A673 (cell line): Measurements from ENCODE around the gene EHD1. TPM values are rescaled to one million over a fixed set of nuclear protein-coding genes. Genes with fewer than 3 reads are reported as not detected.
A peak's percentile ranks its signal among the peaks of the same experiment; 100 is the strongest.

Experiments
- BruUV-seq: library from RNA; stranded (reverse); fragments of 400-500 nt; replicated peaks from 2 replicates; lab custom pipeline; 2021; lab: Mats Ljungman, UMichigan
- CTCF ChIA-PET: fragments of 300-600 bp; sonication (Branson Sonifier 250); formaldehyde crosslinking; loops from one replicate; lab custom pipeline; 2022; ENCODE audit warnings: antibody characterized with exemption; lab: Charles Lee
- POLR2A ChIA-PET: fragments of 300-600 bp; sonication (Branson Sonifier 250); formaldehyde crosslinking; loops from one replicate; lab custom pipeline; 2022; ENCODE audit warnings: antibody characterized with exemption; ENCODE audit not compliant: low non-redundant PET; lab: Charles Lee
- DNase-seq: peaks from one replicate; pipeline ENCODE4 v3.0.0-alpha.2; 2015; ENCODE audit warnings: low spot score
- H3K27ac ChIP-seq: fragments of 200-600 bp; sonication (generic); 2 replicates; pipeline ENCODE4 v1.5.1; 2016; ENCODE audit warnings: mixed run types, low read depth, mild to moderate bottlenecking, mixed read lengths, antibody characterized with exemption, low read length; ENCODE audit not compliant: poor library complexity, severe bottlenecking
- H3K27me3 ChIP-seq: fragments of 200-600 bp; sonication (generic); replicated peaks from 2 replicates; pipeline ENCODE4 v1.6.1; 2017; ENCODE audit warnings: mixed run types, low read depth, mild to moderate bottlenecking, mixed read lengths, antibody characterized with exemption, low read length; ENCODE audit not compliant: insufficient read depth, poor library complexity
- H3K36me3 ChIP-seq: fragments of 200-600 bp; sonication (generic); 2 replicates; pipeline ENCODE4 v1.6.1; 2016; ENCODE audit warnings: mixed run types, mild to moderate bottlenecking, mixed read lengths, antibody characterized with exemption, low read length; ENCODE audit not compliant: insufficient read depth, poor library complexity, severe bottlenecking
- H3K4me1 ChIP-seq: fragments of 200-600 bp; sonication (generic); 2 replicates; pipeline ENCODE4 v1.6.1; 2017; ENCODE audit warnings: mixed run types, mild to moderate bottlenecking, mixed read lengths, antibody characterized with exemption, low read length; ENCODE audit not compliant: insufficient read depth, poor library complexity, severe bottlenecking
- H3K4me3 ChIP-seq: fragments of 200-600 bp; sonication (generic); 2 replicates; pipeline ENCODE4 v1.5.1; 2016; ENCODE audit warnings: low read depth, mixed run types, mild to moderate bottlenecking, mixed read lengths, low read length; ENCODE audit not compliant: poor library complexity, severe bottlenecking
- H3K9me3 ChIP-seq: fragments of 200-600 bp; sonication (generic); 2 replicates; pipeline ENCODE4 v1.6.1; 2016; ENCODE audit warnings: mixed run types, low read depth, mild to moderate bottlenecking, mixed read lengths, antibody characterized with exemption, low read length; ENCODE audit not compliant: poor library complexity, severe bottlenecking
- EZH2 ChIP-seq: fragments of 200-600 bp; sonication (generic); IDR thresholded peaks from 2 replicates; pipeline ENCODE4 v1.6.1; 2017; ENCODE audit warnings: borderline replicate concordance, low read depth, mild to moderate bottlenecking, mixed read lengths, antibody characterized with exemption, low read length; ENCODE audit not compliant: poor library complexity, severe bottlenecking
- intact Hi-C: fragments of 100-400 bp; cut with micrococcal nuclease; formaldehyde crosslinking; loops from one replicate; pipeline ENCODE4 v1.10.0; 2022; ENCODE audit not compliant: unreplicated experiment
- total RNA-seq: library from RNA; stranded (reverse); gene quantifications from 2 replicates; pipeline ENCODE4 v1.2.3, GENCODE V29; 2021
- TF ChIP-seq, protein P1 (sequence below): fragments of 300-800, 200-600 bp; sonication (generic); conservative IDR thresholded peaks from 2 replicates; pipeline ENCODE4 v1.5.1; 2017; ENCODE audit warnings: low read depth, mild to moderate bottlenecking, antibody characterized with exemption, low read length, moderate library complexity, mixed read lengths

Gene EHD1
- total RNA-seq, 1 experiment from 2014 or later: 63.1 TPM

- H3K27me3 ChIP-seq: no peaks in the 10 kb centered on the region
- no peak for TF ChIP-seq EZH2
- TF ChIP-seq, protein P1, sequence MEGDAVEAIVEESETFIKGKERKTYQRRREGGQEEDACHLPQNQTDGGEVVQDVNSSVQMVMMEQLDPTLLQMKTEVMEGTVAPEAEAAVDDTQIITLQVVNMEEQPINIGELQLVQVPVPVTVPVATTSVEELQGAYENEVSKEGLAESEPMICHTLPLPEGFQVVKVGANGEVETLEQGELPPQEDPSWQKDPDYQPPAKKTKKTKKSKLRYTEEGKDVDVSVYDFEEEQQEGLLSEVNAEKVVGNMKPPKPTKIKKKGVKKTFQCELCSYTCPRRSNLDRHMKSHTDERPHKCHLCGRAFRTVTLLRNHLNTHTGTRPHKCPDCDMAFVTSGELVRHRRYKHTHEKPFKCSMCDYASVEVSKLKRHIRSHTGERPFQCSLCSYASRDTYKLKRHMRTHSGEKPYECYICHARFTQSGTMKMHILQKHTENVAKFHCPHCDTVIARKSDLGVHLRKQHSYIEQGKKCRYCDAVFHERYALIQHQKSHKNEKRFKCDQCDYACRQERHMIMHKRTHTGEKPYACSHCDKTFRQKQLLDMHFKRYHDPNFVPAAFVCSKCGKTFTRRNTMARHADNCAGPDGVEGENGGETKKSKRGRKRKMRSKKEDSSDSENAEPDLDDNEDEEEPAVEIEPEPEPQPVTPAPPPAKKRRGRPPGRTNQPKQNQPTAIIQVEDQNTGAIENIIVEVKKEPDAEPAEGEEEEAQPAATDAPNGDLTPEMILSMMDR: no peak
- no peak for DNase-seq
- no peaks in the 10 kb centered on the region for H3K36me3 ChIP-seq
- BruUV-seq: no TSS peak
- no peak overlapping the region for H3K27ac ChIP-seq
- CTCF ChIA-PET: interaction anchor here (0.5 kb wide), 1 partner anchor 10 kb away, joined by 3 read pairs; no protein-coding TSS in a partner anchor
- H3K4me3 ChIP-seq: no peak overlapping the region
- intact Hi-C loops: no loop called here
- H3K9me3 ChIP-seq: no peaks in the 10 kb centered on the region
- POLR2A ChIA-PET: no interaction called here
- peaks cover 16% of the 10 kb centered on the region for H3K4me1 ChIP-seq
Measured at GRCh38 chr11:64881476-64881875, 3.1 kb upstream of the EHD1 start.

DNA sequence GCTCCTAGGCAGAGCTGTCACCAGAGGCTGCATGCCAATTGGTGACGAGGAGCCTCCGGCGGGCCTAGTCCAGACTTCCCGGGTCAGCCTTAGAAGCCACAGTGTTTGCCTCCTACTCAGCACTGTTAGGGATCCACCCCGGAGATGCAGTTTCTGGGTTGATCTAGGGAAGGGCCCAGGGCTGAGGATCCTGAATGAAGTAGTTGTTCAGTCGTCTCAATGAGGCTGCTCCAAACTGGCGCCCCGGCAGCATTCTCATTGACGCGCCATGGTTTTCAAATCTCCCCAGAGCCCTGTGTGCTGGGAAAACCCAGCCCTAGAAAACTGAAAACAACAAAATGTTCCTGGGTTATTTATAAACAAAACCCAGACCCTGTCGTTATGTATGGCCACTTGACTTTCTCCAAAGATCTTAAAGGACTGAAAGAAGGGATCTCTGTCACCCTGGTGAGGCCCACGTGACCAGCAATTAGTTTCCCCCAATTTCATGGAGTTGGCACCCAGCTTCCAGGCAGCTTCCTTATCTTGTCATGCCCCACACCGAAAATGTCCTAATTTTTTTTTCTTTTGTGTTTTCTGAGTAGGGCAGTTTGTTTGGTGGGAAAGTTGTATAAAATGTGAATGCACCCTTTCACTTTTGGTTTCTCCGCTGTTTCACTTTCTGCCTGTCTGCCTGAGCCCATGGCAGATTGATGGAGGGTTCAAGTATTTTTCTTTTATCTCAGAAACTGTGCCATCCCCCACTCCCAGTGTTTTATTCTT is 2.0 kb upstream of the EHD1 start:
- Histone ChIP-seq H3K4me3 (no peak overlapping the region), H3K4me1 (peaks cover 17% of the 10 kb centered on the region), H3K27ac (no peak overlapping the region), H3K27me3 (no peaks in the 10 kb centered on the region), H3K9me3 (no peaks in the 10 kb centered on the region), H3K36me3 (no peaks in the 10 kb centered on the region)
- DNase-seq: no peak
- CTCF ChIA-PET: interaction anchor here (0.6 kb wide), 1 partner anchor 96 kb away, joined by 3 read pairs; no protein-coding TSS in a partner anchor
- intact Hi-C loops: no loop called here
- no TSS peak for BruUV-seq
- TF ChIP-seq, protein P1: no peak
- no peak for TF ChIP-seq EZH2
- POLR2A ChIA-PET: no interaction called here

DNA sequence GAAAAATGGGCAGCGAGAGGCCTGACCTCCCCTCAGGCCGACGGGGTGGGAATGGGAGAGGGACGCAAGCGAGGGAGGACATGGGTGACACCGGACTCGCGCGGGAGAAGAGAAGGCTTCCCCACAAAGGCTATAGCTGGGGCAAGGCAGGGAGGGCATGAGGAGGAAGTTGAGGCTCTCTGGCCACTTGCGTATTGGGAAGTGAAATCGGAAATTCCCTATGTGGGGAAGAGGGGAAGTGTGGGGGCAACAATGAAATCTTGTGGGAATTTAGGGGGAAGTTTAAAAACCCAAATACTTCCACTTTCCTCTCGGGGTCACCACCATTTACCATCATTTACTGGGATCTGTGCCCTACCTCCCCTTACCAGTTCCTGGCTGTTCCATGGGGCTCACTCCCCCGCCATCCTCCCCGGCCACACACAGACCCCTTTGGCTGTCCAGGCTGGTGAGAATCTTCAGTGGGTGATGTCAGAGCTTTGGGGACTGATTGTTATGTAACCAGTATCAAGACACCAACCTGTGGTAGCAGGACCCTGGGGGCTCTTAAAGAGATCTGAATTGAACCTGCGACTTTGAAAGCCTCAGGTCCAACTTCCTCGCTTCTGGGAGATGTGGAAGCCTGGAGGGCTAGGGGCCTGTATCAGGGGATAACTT is 951 bp upstream of the EHD1 start:
- H3K4me1 ChIP-seq: peaks cover 17% of the 10 kb centered on the region
- H3K27me3 ChIP-seq: no peaks in the 10 kb centered on the region
- POLR2A ChIA-PET: no interaction called here
- TF ChIP-seq, protein P1: no peak
- TF ChIP-seq EZH2: no peak
- no peak for DNase-seq
- CTCF ChIA-PET: interaction anchor here (1.5 kb wide), 1 partner anchor 11 kb away, joined by 3 read pairs; no protein-coding TSS in a partner anchor
- peak overlapping the region; percentile 93 for H3K27ac ChIP-seq
- BruUV-seq: TSS peak; percentile 86
- no peaks in the 10 kb centered on the region for H3K36me3 ChIP-seq
- intact Hi-C loops: no loop called here
- peak overlapping the region; percentile 79 for H3K4me3 ChIP-seq
- no peaks in the 10 kb centered on the region for H3K9me3 ChIP-seq
